Psoas muscle (tissue), 8 donors: Measurements from ENCODE around the gene CH25H. TPM values are rescaled to one million over a fixed set of nuclear protein-coding genes. Genes with fewer than 3 reads are reported as not detected.

Experiments
- ATAC-seq, 4 donors: fragments of 200-7000 bp; cut with Tn5 transposase; one replicate each; pipeline ENCODE4 v1.9.1; 2020; ENCODE audit warnings: moderate library complexity in 3 of 4, mild to moderate bottlenecking in 2 of 4
- DNase-seq, 2 donors: peaks; one replicate each; pipeline ENCODE4 v3.0.0-alpha.2; 2020
- H3K27ac ChIP-seq: fragments of 200-600 bp; one replicate; pipeline ENCODE4 v1.8.0; 2022
- H3K27me3 ChIP-seq, 3 donors: fragments of 200-600 bp in 1 of 3; one replicate each; pipeline versions ENCODE4 v1.6.1 to v1.8.0; 2013 to 2022; ENCODE audit warnings: low read length in 2 of 3, mild to moderate bottlenecking in 2 of 3, moderate library complexity in 1 of 3; ENCODE audit not compliant: insufficient read depth in 3 of 3
- H3K36me3 ChIP-seq, 2 donors: fragments of 200-600 bp in 1 of 2; one replicate each; pipeline versions ENCODE4 v1.6.1 to v1.8.0; 2013 to 2022; ENCODE audit warnings: low read depth in 1 of 2, mild to moderate bottlenecking in 1 of 2, moderate library complexity in 1 of 2; ENCODE audit not compliant: insufficient read depth in 1 of 2
- H3K4me1 ChIP-seq: fragments of 200-600 bp; one replicate; pipeline ENCODE4 v1.8.0; 2022
- H3K4me3 ChIP-seq: fragments of 200-600 bp; one replicate; pipeline ENCODE4 v1.8.0; 2022; ENCODE audit warnings: mild to moderate bottlenecking
- H3K9me3 ChIP-seq: fragments of 200-600 bp; one replicate; pipeline ENCODE4 v1.8.0; 2022
- CTCF ChIP-seq: fragments of 200-600 bp; IDR thresholded peaks from one replicate; pipeline ENCODE4 v1.8.0; 2022; ENCODE audit warnings: antibody characterized with exemption
- whole genome bisulfite sequencing, 3 donors: extraction: QIAGEN DNeasy Blood & Tissue Kit; methylation state at CpG; one replicate each; pipeline versions ENCODE4 v1.1.6 to v1.1.7; 2013; 5-methylcytosine and 5-hydroxymethylcytosine counted together
- intact Hi-C, 2 donors: fragments of 100-400 bp; cut with DNase I; formaldehyde crosslinking; loops; one replicate each; pipeline versions ENCODE4 v1.11.0 to v1.14.2; 2022
- polyA plus RNA-seq, 3 donors: library from polyadenylated mRNA; stranded (reverse); fragments of 200-250 nt; gene quantifications; one replicate each; pipeline ENCODE4 v1.2.3, GENCODE V29; 2013
- total RNA-seq, 4 donors: library from RNA; stranded (reverse); fragmentation: NEBNext Ultra II Directional in 2 of 4; extraction: Animal tissue kit (Norgen Biotek cat#: 25700) in 2 of 4; gene quantifications; one replicate each; pipeline versions ENCODE4 v1.2.1 to v1.2.4, GENCODE V29; 2021 to 2023
- donor health status: healthy with polysubstance abuse.
- donor health status: DM: no; HTN: no; CAD: no; lungs with moderate emphysema.
- donor health status: Bipolar disorder and iron deficiency.
- donor health status: healthy.
- donor health status: DM: yes; HTN: yes; CAD: no.
- donor health status: DM: no; HTN: no; CAD: no.
- donor health status: DM: no; HTN: no; CAD: no.
- donor health status: DM: yes; HTN: yes; CAD: no.

CH25H gene
- total and polyA plus RNA-seq, 7 donors: 0.05 to 1.1 (median 0.25) TPM; not detected in 2

DNA sequence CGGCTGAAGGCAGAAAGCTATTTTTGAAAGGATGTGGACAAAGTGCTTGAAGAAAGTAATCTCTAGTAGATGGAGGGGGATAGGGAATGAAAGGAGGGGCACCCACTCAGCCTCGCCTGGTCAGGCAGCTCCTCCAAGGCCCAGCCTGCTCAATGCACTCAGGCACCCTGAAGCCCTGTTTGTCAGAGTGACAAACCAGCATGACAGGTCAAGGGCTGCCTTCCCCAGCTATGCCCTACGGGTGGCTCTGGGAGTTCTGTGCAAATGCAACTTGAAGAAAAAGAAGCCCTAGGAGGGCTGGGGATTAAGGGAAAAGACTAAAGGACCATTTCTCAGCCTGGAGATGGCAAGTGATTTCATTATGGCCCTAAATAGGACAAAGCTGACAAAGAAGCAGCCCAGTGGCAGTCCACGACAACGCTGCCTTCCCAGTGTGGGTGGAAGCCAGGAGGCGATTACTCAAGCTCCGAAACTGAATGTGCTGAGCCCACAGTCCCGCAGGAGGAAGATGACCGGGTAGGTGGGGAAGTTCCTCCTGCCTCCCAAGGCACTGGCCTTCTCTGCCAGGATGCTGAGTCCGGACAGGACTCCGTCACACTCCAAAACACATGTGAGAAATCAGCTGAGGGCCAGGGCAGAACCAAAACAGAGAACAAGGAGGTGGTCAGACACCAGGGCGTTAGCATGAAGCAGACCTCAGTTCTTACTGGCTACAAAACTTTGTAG, 28.1 kb upstream of the CH25H start:
- no peak overlapping the region for H3K27ac ChIP-seq
- H3K36me3 ChIP-seq: peaks cover 0 to 10% of the 10 kb centered on the region in 2 donors
- H3K4me3 ChIP-seq: no peak overlapping the region
- intact Hi-C loops: no loop called here
- no peaks in the 10 kb centered on the region for H3K4me1 ChIP-seq
- DNase-seq (peak; percentile 69 to 87), ATAC-seq (peak in 3 of 4 donors; percentile 54 to 72 (median 63))
- TF ChIP-seq CTCF: no peak
- 74 to 85% (median 84%) methylated on average over 12 of the region's 12 CpGs for WGBS, 3 donors
- H3K27me3 ChIP-seq: no peaks in the 10 kb centered on the region
- H3K9me3 ChIP-seq: no peaks in the 10 kb centered on the region

GRCh38 chr10:89233033-89233432, 25.9 kb upstream of the CH25H start:
- H3K36me3 ChIP-seq: no peaks in the 10 kb centered on the region
- no peak overlapping the region for H3K27ac ChIP-seq
- DNase-seq (no peak), ATAC-seq (no peak)
- H3K9me3 ChIP-seq: no peaks in the 10 kb centered on the region
- H3K4me1 ChIP-seq: no peaks in the 10 kb centered on the region
- 65 to 79% (median 67%) methylated on average over 2 of the region's 2 CpGs for WGBS, 3 donors
- H3K27me3 ChIP-seq: no peaks in the 10 kb centered on the region
- H3K4me3 ChIP-seq: no peak overlapping the region
- no peak for TF ChIP-seq CTCF
- intact Hi-C loops: no loop called here

GRCh38 chr10:89228962-89229361, 21.8 kb upstream of the CH25H start:
- Histone ChIP-seq H3K36me3 (peaks cover 0 to 15% of the 10 kb centered on the region in 2 donors), H3K27ac (no peak overlapping the region), H3K27me3 (no peaks in the 10 kb centered on the region), H3K4me3 (no peak overlapping the region), H3K4me1 (no peaks in the 10 kb centered on the region), H3K9me3 (no peaks in the 10 kb centered on the region)
- ATAC-seq (no peak), DNase-seq (no peak)
- no peak for TF ChIP-seq CTCF
- intact Hi-C loops: no loop called here

GRCh38 chr10:89228146-89228545, 21.0 kb upstream of the CH25H start:
- no peaks in the 10 kb centered on the region for H3K9me3 ChIP-seq
- H3K4me1 ChIP-seq: no peaks in the 10 kb centered on the region
- H3K27ac ChIP-seq: no peak overlapping the region
- intact Hi-C loops: no loop called here
- no peaks in the 10 kb centered on the region for H3K27me3 ChIP-seq
- TF ChIP-seq CTCF: no peak
- peaks cover 0 to 15% of the 10 kb centered on the region in 2 donors for H3K36me3 ChIP-seq
- WGBS, 3 donors: 62 to 78% (median 66%) methylated on average over 3 of the region's 3 CpGs
- no peak overlapping the region for H3K4me3 ChIP-seq
- ATAC-seq: no peak
- DNase-seq: no peak

DNA sequence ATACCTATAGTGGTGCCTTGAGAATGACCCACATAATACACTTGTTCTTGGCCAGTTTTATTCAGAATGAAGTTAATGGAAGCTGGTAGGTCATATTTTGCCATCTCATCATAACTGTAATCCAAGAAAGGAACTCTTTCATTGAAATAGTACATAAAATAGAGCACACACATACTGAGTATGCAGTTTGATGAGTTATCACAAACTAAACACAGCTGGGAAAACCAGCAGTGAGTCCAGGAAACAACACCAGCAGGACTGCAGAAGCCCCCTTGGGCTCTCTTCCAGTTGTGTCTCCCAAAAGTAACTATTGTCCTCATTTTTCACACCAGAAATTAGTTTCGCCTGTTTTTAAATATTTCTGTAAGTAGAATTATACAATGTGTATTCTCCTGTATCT, 19.8 kb upstream of the CH25H start:
- Histone ChIP-seq H3K4me1 (no peaks in the 10 kb centered on the region), H3K27ac (no peak overlapping the region), H3K36me3 (peaks cover 0 to 15% of the 10 kb centered on the region in 2 donors), H3K9me3 (no peaks in the 10 kb centered on the region), H3K4me3 (no peak overlapping the region), H3K27me3 (no peaks in the 10 kb centered on the region)
- no peak for DNase-seq
- ATAC-seq: no peak
- TF ChIP-seq CTCF: no peak
- intact Hi-C loops: no loop called here
- WGBS, 3 donors: 89 to 92% (median 90%) methylated on average over 1 of the region's 1 CpG
